GM18907 (cell line): ENCODE results near the gene SIK3.
A peak's percentile ranks its signal among the peaks of the same experiment; 100 is the strongest.

ENCODE experiments used
- ATAC-seq: cut with Tn5 transposase; IDR thresholded peaks from one replicate; pipeline ENCODE4 v1.9.1; 2021; ENCODE audit warnings: mild to moderate bottlenecking, moderate library complexity; ENCODE audit not compliant: unreplicated experiment

The SIK3 gene

GRCh38 chr11:116933961-116934360 lies 164.3 kb downstream of the SIK3 start:
- no peak for ATAC-seq

DNA sequence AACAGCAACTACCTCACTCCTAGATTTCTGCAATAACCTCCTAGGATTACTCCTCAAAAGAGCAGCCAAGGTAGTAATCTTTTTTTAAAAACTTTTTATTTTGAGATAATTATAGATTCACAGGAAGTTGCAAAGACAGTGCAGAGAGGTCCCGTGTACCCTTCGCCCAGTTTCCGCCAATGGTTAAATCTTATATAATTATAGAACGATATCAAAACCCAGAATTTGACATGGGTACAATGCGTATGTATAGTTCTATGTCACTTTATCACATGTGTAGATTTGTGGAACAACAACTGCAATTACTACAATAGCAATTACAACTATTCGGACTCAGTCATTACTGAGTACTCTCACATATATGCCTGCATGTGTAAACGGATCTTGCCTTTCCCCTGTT lies 166.0 kb downstream of the SIK3 start:
- ATAC-seq = no peak

DNA sequence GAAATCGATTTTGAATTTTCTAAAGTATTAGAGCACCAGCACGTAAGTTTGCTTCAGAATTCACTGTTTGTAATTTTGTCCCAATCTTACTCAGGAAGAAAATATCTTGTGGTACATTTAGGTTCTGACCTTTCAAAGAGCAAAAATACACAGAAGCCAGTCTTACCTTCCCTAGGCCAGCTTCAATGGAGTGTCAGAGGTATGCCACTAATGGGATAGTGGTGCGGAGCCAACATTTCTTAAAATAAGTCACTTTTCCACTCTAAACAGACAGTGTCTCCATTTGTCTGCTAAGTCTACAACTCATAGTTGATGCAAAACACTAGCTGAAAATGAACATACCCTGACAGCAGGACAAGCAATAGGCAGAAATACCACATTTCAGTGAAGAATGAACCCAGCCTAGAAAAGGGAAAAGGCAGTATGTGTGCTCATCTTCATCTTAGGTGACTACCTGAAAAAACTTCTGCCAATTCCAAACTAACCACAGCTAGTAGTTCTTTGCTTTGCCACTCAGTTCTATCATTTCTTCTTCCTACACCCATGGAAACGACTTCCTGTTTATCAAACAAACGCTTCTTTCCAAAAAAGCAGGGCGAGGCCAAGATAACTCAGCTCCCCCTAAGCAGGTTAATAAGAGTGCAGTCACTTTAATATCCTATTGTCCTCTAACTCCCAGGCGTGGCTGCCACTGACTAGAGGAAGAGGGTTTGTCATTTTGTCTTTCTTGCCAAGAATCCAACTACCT lies 166.8 kb downstream of the SIK3 start:
- ATAC-seq = no peak

GRCh38 chr11:116930586-116930985 lies 167.6 kb downstream of the SIK3 start:
- ATAC-seq = no peak

DNA sequence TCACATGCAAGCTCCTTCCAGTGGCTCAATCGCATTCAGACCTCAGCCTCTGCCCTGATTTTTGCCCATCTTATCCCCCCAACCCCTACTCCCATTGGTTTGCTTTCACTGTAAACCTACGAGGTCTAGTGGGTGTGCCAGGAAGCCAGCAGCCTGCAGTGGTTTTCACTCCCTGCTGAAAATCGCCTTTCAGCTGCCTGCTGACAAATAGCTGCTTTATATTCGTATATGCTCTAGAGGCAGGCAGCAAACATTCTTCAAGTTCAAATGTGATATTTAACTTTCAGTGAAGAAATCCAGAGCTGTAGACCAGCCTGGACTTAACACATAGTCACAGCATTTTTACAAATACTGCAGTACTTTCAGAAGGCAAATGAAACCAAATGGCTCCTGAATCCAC lies 168.1 kb downstream of the SIK3 start:
- ATAC-seq = no peak

GRCh38 chr11:116929414-116930090 lies 168.7 kb downstream of the SIK3 start:
- no peak for ATAC-seq

DNA sequence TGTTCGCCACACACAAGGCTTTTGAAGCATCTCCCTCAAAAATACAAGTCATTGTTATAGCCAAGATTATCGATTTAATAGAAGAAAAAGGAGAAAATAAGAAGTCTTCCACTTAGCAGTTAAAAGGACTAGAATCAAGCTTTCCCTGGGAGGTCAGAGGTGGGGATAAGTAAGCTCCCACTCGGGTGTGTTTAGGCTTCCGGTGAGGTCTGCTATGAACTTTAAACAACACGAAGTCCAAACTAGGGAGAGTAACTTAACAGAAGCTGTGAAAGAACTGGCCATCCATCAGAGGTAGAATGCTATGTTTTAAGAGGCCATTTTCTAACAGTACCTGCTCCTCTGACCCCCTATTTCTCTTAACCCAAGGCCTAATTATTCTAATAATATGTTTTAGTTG lies 169.4 kb downstream of the SIK3 start:
- no peak for ATAC-seq

DNA sequence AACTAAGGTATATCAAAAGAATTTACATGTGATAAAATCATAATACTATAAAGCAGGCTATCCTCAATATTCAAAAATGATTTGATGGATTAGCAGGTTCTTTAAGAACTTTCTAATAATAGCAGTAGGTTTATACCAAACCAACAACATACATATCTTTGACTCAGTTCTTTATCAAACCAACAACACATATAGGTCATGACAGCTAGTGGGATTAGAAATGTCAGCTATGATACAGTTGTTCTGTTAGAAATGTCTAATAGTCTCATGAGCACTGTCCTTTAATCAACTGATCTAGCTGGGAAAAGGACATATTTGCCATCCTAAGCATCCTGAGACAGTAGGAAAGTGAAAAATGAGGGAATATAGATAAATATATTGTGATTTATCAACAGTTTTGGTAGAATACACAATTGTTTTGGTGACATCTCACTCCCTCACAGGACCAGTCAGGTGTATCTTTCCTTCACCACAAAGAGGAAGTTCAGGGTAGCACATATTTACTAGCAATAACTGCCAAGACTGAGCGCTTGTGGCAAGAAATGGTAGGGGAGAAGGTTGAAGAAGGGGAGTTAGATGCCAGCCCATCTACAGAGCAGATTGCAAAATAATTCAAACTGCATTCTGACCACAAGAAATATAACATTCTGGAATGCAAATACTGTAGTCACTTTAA lies 170.0 kb downstream of the SIK3 start:
- peak; percentile 67 for ATAC-seq

GRCh38 chr11:116927163-116927974 lies 170.9 kb downstream of the SIK3 start:
- no peak for ATAC-seq

DNA sequence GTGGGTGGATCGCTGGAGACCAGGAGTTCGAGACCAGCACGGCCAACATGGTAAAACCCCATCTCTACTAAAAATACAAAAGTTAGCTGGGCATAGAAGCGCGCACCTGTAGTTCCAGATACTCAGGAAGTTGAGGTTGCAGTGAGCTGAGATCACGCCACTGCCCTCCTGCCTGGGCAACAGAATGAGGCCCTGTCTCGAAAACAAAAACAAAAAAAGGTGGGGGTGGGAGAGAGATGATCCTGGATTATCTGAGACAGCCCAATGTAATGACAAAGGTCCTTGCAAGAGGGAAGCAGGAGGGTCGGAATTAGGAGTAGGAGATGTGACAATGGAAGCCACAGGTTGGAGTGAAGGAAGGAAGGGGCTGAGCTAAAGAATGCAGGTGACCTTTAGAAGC lies 173.2 kb downstream of the SIK3 start:
- no peak for ATAC-seq

GRCh38 chr11:116918925-116919655 lies 179.1 kb downstream of the SIK3 start:
- ATAC-seq = no peak

- no peak for ATAC-seq
Observed at GRCh38 chr11:116917632-116918031, 180.6 kb downstream of the SIK3 start.

GRCh38 chr11:116916886-116917285 lies 181.3 kb downstream of the SIK3 start:
- no peak for ATAC-seq

DNA sequence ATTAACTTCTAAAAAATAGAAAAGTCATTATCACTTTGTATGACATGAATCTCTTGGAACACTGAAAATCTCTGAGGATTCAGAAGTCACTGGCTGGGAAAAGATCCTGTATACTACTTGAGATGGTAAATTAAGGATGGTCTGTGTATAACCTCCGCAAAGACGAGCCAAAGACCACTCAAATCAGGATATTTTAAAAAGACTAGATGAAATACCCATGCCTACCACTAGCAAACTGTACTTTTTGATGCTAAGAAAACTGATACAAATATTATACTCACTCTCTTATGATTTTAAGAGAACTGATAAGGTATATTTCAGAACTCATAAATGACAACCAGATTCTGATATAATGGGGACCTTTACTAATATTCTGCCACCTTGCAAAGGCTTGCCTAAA lies 182.2 kb downstream of the SIK3 start:
- no peak for ATAC-seq

DNA sequence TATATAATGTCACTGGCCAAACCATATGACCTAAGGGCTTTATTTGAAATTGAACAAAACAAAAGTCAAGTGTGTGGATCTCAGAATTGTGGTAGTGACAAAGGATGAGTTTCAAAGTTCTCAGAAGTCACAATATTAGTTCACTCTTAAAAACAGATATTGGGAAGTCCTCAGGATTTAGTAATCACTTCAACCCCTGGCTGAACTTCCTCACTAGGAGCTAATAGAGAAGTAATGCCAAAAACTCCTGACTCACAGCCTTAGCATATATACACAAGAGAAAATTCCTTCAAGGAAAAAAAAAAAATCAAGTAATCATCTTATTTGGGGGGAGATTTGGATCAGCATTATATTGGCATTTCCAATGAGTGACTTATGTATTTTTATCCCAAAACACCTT lies 185.2 kb downstream of the SIK3 start:
- no peak for ATAC-seq

DNA sequence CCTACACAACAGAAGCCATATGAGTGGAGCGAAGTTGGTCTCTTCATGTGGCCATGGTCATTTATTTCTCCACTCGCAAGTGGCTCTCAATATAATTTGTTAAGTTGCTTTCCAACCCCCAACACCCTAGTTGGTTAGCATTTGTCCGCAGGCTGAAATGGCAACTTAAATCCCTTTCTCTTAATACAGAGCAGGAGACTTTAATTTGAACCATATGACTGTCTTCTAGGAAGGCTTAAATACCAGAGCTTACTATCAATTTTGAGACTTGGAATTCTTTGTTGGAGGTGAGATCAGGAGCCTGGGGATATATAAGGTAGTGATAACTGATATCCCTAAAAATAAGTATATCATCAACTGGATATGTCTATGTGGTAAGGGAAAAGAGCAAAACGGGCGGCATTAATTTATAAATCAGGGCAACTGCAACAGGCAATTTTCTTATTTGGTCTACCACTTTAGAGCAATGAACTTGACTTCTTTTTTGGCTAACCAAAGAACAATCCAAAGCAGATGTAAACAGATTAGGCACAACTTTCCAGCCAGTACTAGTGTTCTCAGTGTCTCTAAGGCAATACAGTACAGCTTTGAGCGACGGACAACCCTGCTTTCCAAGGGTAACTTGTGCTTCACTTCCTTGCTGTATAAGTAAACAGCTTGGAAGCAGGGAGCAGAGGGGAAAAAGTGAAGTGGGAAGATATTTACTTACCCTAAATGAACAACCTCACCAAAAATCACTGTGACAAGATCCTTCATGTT lies 186.1 kb downstream of the SIK3 start:
- no peak for ATAC-seq

DNA sequence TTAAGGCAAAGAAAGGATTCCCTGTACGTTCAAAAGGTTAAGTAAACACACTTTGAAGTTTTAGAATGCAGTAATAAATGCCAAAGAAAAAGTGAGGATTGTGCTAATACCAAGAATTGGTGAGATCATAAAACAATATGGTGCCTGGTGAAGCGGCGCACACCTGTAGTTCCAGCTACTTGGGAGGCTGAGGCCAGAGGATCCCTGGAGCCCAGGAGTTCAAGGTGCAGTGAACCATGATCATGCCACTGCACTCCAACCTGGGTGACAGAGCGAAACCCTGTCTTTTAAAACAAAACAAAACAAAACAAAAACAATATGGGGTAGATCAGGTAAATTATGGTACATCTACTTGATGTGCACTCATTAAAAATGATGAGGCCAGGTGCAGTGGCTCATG lies 187.4 kb downstream of the SIK3 start:
- ATAC-seq = no peak

- no peak for ATAC-seq
Observed at GRCh38 chr11:116910378-116910777, 187.8 kb downstream of the SIK3 start.

- ATAC-seq = no peak
Observed at GRCh38 chr11:116909245-116909644, 189.0 kb downstream of the SIK3 start.

- ATAC-seq = no peak
Observed at GRCh38 chr11:116906479-116906878, 191.7 kb downstream of the SIK3 start.
